NCI-H345 treated with DMSO at 0.1 percent for 48 hours (cell line): ENCODE results near the gene RNF207.

Experiments used
- DNase-seq: peaks from one replicate; lab custom pipeline; 2025; ENCODE audit not compliant: unreplicated experiment; lab: John Stamatoyannopoulos, UW

RNF207 gene

GRCh38 chr1:6224718-6225117, 18.8 kb downstream of the RNF207 start:
- no peak for DNase-seq

DNA sequence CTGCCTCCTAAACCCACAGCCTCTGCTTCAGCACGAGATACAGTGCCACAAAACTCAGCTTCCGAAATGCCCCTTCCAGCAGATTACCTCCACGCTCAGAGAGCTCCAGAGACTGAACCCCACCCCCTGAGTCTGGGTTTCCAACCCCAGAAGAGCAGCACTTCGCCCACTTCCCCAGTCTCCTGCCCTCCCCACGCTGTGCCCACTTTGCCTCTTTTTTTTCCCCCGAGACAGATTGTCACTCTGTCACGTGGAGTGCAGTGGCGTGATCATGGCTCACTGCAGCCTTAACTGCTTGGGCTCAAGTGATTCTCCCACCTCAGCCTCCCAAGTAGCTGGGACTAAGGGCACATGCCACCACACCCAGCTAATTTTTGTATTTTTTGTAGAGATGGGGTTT, 19.7 kb downstream of the RNF207 start:
- DNase-seq, result no peak

DNA sequence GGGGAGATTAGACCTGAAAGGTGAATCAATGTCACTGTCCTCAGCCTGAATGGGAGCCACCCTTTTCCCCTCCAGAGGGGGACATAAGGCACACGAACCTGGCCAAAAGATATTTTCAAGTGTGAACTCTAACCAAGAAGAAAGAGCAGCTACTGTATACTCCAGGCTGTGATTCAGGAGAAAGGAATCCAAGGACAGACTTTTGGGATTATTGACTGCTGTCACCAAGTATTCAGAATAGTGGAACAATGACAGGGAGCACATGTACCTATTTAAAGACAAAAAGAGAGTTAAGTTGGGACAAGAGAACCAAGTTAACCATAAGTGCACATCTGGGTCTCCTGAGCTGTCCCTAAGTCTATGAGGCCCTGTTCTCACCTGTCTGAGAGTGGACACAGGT, 27.5 kb downstream of the RNF207 start:
- DNase-seq, result no peak

DNA sequence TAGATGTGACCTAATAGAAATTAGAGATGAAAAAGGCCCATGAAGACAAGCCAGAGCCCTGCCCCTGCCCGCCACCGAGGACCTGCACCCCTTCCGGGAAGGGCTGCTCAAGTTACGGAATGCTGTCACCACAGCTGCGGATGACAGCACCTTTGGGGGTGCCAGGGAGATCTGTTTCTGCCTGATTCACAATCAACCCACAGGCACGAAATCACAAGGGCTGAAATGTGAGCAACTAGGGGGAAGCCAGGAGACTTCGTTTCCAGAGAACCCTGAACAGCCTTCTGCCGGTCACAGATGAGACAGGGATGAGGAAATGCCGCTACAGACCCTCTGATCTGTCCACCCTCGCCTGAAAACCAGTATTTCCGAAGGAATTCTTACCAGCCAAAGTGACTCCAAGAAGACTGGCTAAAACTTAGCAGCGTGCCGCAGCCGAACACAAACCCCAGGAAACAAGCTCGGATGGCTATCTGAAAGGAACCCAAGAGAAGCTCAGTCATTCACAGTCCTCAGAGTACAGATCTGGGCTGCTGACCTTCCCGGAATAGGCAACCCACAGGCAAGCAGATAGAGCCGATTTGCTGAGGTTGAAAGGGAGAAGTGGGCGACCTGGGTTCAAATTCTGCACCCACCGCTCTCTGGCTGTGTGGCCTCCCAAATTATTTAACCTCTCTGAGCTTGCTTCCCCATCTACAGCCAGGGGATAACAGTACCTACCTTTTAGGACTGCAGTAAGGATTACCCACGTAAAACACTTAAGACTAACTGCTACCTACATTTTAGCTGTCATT, 28.8 kb downstream of the RNF207 start:
- DNase-seq, result no peak

GRCh38 chr1:6235296-6235677, 29.4 kb downstream of the RNF207 start:
- no peak for DNase-seq

DNA sequence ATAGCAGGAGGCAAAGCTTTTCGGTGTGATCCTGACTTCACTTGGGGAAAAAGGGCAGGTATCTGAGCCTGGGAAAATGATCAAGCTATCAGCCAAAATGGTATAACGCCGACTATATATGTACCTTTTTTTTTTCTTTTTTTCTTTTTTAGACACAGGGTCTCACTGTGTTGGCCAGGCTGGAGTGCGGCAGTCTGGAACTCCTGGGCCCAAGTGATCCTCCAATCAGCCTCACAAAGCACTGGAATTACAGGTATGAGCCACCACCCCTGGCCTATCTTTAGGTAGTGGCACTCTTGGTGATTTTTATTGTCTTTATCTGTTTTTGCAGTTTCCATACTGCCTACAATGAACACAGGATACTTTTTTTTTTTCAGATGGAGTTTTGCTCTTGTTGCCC, 31.2 kb downstream of the RNF207 start:
- no peak for DNase-seq

- no peak for DNase-seq
Observed at GRCh38 chr1:6239213-6239752, 33.4 kb downstream of the RNF207 start.

- DNase-seq, result peak; percentile 70
Observed at GRCh38 chr1:6239950-6240768, 34.2 kb downstream of the RNF207 start.

- no peak for DNase-seq
Observed at GRCh38 chr1:6241107-6241886, 35.4 kb downstream of the RNF207 start.

GRCh38 chr1:6241887-6242740, 36.2 kb downstream of the RNF207 start:
- no peak for DNase-seq

DNA sequence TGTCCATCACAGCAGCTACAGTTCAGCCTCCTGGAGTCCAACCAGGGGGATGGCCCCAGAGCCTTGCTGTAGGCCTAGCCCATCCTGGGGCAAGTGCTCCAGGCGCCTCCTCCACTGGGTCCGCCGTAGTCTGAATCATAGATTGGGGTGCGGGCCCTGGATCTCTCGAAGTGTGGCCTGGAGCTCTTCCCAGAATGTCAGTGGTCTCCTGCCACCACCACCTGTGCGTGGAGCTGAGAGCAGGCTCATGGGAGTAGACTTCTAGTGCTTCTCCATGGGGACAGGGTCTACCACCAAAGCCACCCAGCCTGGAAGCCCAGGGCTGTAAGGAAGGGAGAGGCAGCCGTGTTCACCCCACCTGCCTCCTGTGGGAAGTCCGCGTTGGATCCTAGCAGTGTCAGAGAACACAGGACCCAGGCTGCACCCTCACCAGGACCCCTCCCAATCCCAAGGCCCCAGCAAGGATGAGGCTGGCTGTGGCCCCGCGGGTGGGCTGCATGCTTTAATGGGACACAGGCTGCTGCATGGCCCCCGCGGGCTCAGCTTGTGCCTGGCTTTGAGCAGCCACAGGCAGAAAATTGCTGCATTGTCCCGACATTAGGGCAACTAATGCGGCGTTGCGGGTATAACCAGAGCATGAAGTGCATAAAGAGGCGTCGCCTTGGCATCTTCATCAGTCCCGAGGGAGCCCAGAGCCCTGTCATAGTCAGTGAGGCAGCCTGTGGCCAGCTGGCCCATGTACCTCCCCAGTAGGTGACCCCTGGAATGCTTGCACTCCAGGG, 37.3 kb downstream of the RNF207 start:
- no peak for DNase-seq

DNA sequence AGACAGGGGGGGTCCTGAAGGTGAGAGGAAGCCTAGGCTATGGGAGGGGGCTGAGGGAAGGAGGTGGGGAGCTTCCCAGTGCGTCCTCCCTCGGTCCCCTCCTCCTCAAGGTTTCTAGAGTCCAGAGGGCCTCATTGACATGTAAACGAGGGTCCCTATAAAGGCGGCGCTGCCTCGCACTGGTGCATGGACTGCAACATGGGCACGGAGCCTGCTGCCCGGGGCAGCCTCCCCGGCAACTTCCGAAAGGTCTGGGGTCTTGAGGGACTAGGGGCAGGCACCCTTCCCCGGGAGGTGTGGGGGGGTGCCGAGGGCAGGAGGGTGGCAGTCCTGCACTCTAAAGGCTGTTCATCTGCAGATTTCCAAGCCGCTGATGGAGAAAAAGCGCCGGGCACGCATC, 38.1 kb downstream of the RNF207 start, which contains the start of gene HES3:
TSS of gene HES3 (plus strand) at position 187 of the 400 bp plus-strand sequence. CDS start at position 374, 187 bp downstream.
- DNase-seq, result no peak

DNA sequence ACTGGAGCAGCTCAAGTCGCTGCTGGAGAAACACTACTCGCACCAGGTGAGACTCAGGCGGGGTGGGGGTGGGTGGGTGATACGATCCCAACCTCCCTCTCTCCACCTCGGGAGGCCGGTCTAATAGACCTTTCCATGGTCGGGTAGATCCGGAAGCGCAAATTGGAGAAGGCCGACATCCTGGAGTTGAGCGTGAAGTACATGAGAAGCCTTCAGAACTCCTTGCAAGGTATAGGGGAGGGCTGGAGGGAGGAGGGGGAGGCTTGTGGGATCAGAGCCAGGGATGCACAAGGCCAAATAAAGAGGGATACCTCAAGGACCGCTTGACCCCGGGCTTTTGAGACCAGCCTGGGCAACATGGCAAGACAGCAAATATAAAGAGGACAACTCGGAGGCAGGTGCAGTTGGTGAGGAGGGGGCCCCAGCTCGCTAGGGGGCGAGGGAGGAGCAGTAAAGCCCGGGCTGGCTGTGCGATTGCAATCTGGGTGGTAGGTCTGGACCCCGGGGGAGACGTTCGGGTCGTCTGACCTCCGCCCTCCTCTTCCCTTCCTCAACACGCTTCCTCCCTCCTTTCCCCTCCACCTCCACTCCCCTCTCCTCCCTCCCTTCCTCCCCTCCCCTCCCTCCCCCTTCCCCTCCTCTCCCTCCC, 38.6 kb downstream of the RNF207 start:
- DNase-seq, result no peak

- peak; percentile 40 for DNase-seq
Observed at GRCh38 chr1:6245086-6245868, 39.4 kb downstream of the RNF207 start.

- DNase-seq, result peak; percentile 81
Observed at GRCh38 chr1:6245869-6246496, 40.1 kb downstream of the RNF207 start.

GRCh38 chr1:6246497-6247467, 40.9 kb downstream of the RNF207 start:
- peak; percentile 72 for DNase-seq

GRCh38 chr1:6247651-6248050, 41.7 kb downstream of the RNF207 start:
- no peak for DNase-seq
